HUES48 (cell line): ENCODE data around the gene DPEP2.

Source experiments
- H3K27ac ChIP-seq: one replicate; pipeline ENCODE4 v1.7.0; 2013; ENCODE audit warnings: low read depth, low read length, inconsistent platforms
- H3K27me3 ChIP-seq: 2 replicates; pipeline ENCODE4 v1.6.1; 2013; ENCODE audit warnings: mild to moderate bottlenecking, low read length; ENCODE audit not compliant: control insufficient read depth, insufficient read depth
- H3K36me3 ChIP-seq: 2 replicates; pipeline ENCODE4 v1.6.1; 2013; ENCODE audit warnings: low read length; ENCODE audit not compliant: control insufficient read depth, insufficient read depth
- H3K4me1 ChIP-seq: 2 replicates; pipeline ENCODE4 v1.6.1; 2013; ENCODE audit warnings: mild to moderate bottlenecking, low read length; ENCODE audit not compliant: control insufficient read depth, insufficient read depth
- H3K4me3 ChIP-seq: 2 replicates; pipeline ENCODE4 v1.5.1; 2013; ENCODE audit warnings: mild to moderate bottlenecking, low read depth, low read length
- H3K9ac ChIP-seq: 2 replicates; pipeline ENCODE4 v1.6.1; 2013; ENCODE audit warnings: mild to moderate bottlenecking, low read depth, low read length, moderate library complexity
- H3K9me3 ChIP-seq: 2 replicates; pipeline ENCODE4 v1.6.1; 2013; ENCODE audit warnings: low read length; ENCODE audit not compliant: control insufficient read depth, insufficient read depth

Gene DPEP2

GRCh38 chr16:67989322-67990017, 9.8 kb downstream of the DPEP2 start:
- no peaks in the 10 kb centered on the region for H3K4me1 ChIP-seq
- H3K36me3 ChIP-seq, result no peaks in the 10 kb centered on the region
- H3K4me3 ChIP-seq, result no peak overlapping the region
- H3K27ac ChIP-seq, result no peak overlapping the region
- H3K9me3 ChIP-seq, result no peaks in the 10 kb centered on the region
- H3K9ac ChIP-seq, result no peak overlapping the region
- H3K27me3 ChIP-seq, result peaks cover 15% of the 10 kb centered on the region

DNA sequence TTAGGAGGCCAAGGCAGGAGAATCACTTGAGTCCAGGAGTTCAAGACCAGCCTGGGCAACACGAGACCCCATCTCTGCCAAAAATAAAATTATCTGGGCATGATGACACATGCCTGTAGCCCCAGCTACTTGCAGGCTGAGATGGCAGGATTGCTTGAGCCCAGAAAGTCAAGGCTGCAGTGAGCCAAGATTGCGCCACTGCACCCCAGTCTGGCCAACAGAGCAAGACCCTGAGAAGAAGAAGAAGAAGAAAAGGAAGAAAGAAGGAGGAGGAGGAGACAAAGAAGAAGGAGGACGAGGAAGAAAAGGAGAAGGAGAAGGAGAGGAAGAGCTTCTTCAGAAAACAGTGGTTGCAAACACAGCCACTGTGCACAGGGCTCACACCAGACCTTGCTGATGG, 10.6 kb downstream of the DPEP2 start:
- Histone ChIP-seq H3K9ac (no peak overlapping the region), H3K4me3 (no peak overlapping the region), H3K9me3 (no peaks in the 10 kb centered on the region), H3K4me1 (no peaks in the 10 kb centered on the region), H3K27ac (no peak overlapping the region), H3K36me3 (no peaks in the 10 kb centered on the region), H3K27me3 (peaks cover 15% of the 10 kb centered on the region)

DNA sequence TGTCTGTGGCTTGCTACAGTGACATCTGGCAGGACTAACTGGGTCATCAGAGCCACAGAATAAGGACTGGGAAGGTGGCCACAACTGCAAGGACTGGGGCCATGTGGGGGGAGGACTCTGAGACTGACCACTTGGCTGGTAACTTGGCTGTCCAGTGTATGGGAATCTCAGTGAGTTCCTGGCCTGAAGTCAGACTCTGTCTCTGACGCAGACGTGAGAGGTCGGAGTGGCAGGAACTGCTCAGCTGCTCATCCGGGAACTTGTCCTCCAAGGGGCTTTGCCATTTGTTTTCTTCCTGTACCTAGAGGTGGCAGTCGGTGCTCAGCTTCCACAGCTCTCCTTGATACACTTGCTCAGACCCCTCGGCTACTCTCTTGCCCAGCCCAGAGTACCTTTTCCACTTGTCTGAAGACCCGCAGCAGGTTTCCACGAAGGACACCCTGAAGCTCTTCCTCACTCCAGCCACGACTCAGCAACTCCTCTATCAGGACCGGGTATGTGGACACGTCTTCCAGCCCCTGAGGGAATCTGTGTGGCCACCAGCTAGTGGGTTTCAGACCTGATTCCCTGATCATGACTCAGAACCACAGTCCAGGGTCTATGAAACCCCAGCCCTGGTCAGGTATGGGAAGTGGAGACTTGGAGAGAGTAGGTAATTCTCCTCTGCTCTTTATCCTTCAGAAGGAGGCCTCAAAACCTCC, 11.7 kb downstream of the DPEP2 start:
- Histone ChIP-seq H3K4me1 (no peaks in the 10 kb centered on the region), H3K9me3 (no peaks in the 10 kb centered on the region), H3K36me3 (no peaks in the 10 kb centered on the region), H3K27me3 (peaks cover 11% of the 10 kb centered on the region), H3K4me3 (no peak overlapping the region), H3K27ac (no peak overlapping the region), H3K9ac (no peak overlapping the region)

DNA sequence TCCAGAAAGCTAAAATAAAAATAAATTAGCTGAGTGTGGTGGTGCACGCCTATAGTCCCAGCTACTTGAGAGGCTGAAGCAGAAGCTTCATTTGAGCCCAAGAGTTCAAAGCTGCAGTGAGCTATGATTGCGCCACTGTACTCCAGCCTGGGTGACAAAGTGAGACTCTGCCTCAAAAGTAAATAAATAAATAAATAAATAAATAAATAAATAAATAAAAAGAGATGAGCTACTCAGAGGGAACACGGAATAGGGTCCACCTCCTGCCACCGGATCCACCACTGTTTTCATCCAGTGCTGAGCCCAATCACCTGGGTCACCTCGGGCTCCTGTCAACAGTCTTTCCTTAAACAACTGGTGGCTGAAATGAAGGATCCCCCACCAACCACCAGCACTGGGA, 12.3 kb downstream of the DPEP2 start:
- Histone ChIP-seq H3K4me1 (no peaks in the 10 kb centered on the region), H3K27me3 (peaks cover 4% of the 10 kb centered on the region; the same call in 1 of the 2 replicates), H3K36me3 (no peaks in the 10 kb centered on the region), H3K9me3 (no peaks in the 10 kb centered on the region), H3K4me3 (no peak overlapping the region), H3K9ac (no peak overlapping the region), H3K27ac (no peak overlapping the region)

DNA sequence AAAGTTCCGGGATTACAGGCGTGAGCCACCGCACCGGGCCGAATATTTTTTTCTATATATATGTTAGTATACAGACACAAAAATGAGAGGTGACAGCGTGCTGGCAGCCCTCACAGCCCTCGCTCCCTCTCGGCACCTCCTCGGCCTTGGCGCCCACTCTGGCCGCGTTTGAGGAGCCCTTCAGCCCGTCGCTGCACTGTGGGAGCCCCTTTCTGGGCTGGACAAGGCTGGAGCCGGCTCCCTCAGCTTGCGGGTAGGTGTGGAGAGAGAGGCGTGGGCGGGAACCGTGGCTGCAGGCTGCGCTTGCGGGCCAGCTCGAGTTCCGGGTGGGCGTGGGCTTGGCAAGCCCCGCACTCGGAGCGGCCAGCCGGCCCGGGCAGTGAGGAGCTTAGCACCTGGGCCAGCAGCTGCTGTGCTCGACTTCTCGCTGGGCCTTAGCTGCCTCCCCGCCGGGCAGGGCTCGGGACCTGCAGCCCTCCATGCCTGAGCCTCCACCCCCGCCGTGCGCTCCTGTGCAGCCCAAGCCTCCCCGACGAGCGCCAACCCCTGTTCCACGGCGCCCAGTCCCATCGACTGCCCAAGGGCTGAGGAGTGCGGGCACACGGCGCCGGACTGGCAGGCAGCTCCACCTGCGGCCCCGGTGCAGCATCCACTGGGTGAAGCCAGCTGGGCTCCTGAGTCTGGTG, 17.1 kb downstream of the DPEP2 start:
- H3K4me1 ChIP-seq, result no peaks in the 10 kb centered on the region
- H3K9me3 ChIP-seq, result no peaks in the 10 kb centered on the region
- no peaks in the 10 kb centered on the region for H3K27me3 ChIP-seq
- no peak overlapping the region for H3K9ac ChIP-seq
- H3K36me3 ChIP-seq, result no peaks in the 10 kb centered on the region
- no peak overlapping the region for H3K27ac ChIP-seq
- no peak overlapping the region for H3K4me3 ChIP-seq

GRCh38 chr16:67979955-67980678, 19.2 kb downstream of the DPEP2 start, which contains the start of gene DPEP3:
Gene DPEP3, minus strand, starts transcription at chr16:67980499. Its CDS starts 119 bp downstream, at chr16:67980380.
- Histone ChIP-seq H3K4me3 (no peak within 1 kb of the TSS), H3K9me3 (no peaks in the 10 kb centered on the region), H3K9ac (no peak within 1 kb of the TSS), H3K4me1 (no peaks in the 10 kb centered on the region), H3K36me3 (no peaks in the 10 kb centered on the region), H3K27ac (no peak within 1 kb of the TSS), H3K27me3 (no peaks in the 10 kb centered on the region)

GRCh38 chr16:67977469-67978227, 21.6 kb downstream of the DPEP2 start:
- Histone ChIP-seq H3K27ac (no peak overlapping the region), H3K27me3 (no peaks in the 10 kb centered on the region), H3K4me1 (no peaks in the 10 kb centered on the region), H3K9ac (no peak overlapping the region), H3K4me3 (no peak overlapping the region), H3K36me3 (no peaks in the 10 kb centered on the region), H3K9me3 (no peaks in the 10 kb centered on the region)

DNA sequence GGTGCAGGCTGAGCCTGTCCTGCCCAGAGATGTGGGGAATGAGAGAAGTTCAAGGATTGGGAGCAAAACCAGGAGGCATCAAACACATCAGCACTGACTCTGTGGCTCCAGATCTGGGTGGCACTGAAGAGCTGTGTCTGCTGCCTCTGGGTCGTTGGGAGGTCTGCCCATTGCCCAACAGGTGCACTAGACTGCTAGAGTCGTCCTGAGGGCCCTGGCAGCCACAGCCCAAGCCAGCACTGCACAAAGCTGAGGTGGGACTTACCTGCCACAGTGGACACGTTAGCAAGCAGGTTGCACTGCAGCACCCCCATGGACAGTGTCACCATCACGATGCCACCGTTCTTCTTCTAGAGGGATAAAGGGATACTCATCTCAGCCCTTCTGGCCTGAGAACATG, 22.3 kb downstream of the DPEP2 start:
- H3K9me3 ChIP-seq, result no peaks in the 10 kb centered on the region
- no peak overlapping the region for H3K27ac ChIP-seq
- H3K4me3 ChIP-seq, result no peak overlapping the region
- no peaks in the 10 kb centered on the region for H3K27me3 ChIP-seq
- no peaks in the 10 kb centered on the region for H3K36me3 ChIP-seq
- no peak overlapping the region for H3K9ac ChIP-seq
- H3K4me1 ChIP-seq, result no peaks in the 10 kb centered on the region

GRCh38 chr16:67976205-67976604, 23.1 kb downstream of the DPEP2 start:
- Histone ChIP-seq H3K4me3 (no peak overlapping the region), H3K9me3 (no peaks in the 10 kb centered on the region)

DNA sequence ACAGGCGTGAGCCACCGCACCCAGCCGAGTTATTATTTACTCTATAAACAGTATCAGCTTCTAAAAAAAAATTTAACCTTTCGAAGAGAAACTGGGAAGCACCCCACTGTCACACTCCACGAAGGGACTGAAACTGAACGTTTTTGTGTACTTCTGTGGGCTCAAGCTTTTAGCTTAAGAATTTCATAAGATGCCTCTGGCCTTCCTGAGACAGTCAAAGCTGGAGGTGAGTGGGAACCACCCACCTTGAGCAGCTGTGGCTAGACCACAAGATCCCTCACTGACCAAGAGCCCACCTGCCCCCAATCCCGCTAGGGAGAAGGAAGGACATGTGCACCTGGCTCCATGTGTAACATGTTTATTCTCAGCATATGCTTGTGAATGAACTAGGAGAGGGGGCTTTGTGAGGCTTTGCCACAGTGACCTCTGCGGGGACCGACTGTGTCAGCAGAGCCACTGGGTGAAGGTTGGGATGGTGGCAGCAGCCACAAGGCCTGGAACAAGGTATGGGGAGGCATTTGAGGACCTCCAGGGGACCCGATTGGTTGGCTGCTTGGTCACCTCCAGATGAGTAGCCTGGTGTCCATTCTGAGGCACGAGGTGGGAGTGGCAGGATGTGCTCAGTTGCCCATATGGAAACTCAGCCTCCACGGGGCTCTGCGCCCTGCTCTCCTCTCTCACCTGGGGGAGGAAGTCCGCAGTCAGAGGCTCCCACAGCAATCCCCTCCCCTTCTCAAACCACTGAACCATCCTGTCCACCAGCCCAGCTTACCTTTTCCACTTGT, 23.8 kb downstream of the DPEP2 start:
- H3K36me3 ChIP-seq, result no peaks in the 10 kb centered on the region
- no peak overlapping the region for H3K27ac ChIP-seq
- H3K9me3 ChIP-seq, result no peaks in the 10 kb centered on the region
- H3K4me3 ChIP-seq, result no peak overlapping the region
- no peak overlapping the region for H3K9ac ChIP-seq
- no peaks in the 10 kb centered on the region for H3K4me1 ChIP-seq
- H3K27me3 ChIP-seq, result no peaks in the 10 kb centered on the region

More at GRCh38 chr16:67976205-67976604, 23.1 kb downstream of the DPEP2 start:
- no peaks in the 10 kb centered on the region for H3K36me3 ChIP-seq
- H3K27ac ChIP-seq, result no peak overlapping the region
- no peaks in the 10 kb centered on the region for H3K4me1 ChIP-seq
- no peak overlapping the region for H3K9ac ChIP-seq
- no peaks in the 10 kb centered on the region for H3K27me3 ChIP-seq
